GM23248 (cell line): ENCODE data around the gene TUBD1.

Source experiments
- EZH2 ChIP-seq: fragments of 200-600 bp; sonication (generic); IDR thresholded peaks from 2 replicates; pipeline ENCODE4 v1.6.1; 2018; ENCODE audit warnings: antibody characterized with exemption, mild to moderate bottlenecking; ENCODE audit not compliant: insufficient read depth, poor library complexity, severe bottlenecking
- EZH2phosphoT487 ChIP-seq: fragments of 200-600 bp; sonication (generic); IDR thresholded peaks from 2 replicates; pipeline ENCODE4 v1.6.1; 2018; ENCODE audit warnings: antibody characterized with exemption, moderate library complexity, mild to moderate bottlenecking, low read depth; ENCODE audit not compliant: insufficient read depth

DNA sequence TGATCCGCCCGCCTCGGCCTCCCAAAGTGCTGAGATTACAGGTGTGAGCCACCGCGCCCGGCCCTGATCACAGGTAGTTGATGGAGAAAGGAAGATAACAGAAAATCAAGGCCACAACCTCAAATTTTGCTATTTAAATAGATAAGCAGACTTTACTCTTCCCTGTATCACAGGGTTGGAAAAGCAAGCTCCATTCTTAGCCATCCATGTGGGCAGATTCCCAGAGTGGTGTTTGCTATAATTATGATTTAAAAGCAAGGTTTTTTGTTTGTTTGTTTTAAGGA, 44.4 kb downstream of the TUBD1 start:
- TF ChIP-seq EZH2phosphoT487 (no peak), EZH2 (no peak)
